T-helper 9 cell (primary cell): ENCODE results near the gene RGL1.

Source experiments
- DNase-seq: peaks from one replicate; pipeline ENCODE4 v3.0.0-alpha.2; 2020

RGL1 gene

DNA sequence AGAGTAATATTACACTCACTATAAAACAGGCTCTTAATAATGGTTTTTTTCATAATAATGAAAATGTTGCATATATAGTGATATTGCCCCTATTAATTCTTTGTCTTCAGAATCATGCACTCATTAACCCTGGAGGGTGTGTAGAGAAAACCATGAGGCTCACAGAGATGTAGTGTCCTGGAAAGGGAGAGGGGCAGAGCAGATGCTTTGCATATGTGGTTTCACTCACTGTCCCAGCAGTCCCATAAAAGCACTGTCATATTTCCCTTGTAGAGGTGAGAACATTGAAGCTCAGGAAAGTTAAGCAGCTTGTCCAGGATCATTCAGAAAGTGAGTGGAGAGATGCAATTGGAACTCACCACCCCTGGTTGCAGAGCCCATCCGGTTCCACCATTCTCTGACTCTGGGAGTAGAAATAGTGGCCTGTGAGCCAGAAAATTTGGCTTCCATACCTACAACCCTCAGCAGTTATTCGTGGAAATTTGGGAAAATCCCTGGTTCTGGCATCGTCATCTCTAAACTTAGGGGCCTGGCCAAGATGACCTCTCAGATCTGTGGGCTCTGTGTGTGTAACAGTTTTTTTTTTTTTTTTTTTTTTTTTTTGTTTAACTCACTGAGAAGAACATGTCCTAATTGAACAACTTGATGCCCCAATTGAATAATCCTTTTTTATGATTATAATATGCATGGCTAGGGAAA lies 86.4 kb downstream of the RGL1 start:
- no peak for DNase-seq

DNA sequence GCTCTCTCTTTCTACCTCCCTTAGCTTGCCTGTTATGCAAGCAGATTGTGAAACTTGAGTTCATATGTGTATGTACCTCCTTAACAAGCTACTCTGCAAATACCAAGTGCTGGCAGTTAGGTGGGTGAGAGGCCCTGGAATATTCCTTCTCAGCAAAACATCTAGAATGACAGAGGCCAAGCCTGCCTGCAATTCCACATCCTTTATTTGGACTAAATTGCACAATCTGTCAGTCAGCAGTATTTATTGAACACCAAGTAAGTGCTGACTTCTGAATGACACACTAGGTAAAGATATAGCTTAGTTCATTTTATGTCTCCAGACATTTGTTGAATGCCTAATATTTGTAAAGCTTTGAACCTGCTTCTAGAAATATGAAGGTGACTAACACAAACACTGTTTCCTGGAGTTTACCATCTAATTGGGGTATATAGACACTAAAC lies 87.5 kb downstream of the RGL1 start:
- no peak for DNase-seq

DNA sequence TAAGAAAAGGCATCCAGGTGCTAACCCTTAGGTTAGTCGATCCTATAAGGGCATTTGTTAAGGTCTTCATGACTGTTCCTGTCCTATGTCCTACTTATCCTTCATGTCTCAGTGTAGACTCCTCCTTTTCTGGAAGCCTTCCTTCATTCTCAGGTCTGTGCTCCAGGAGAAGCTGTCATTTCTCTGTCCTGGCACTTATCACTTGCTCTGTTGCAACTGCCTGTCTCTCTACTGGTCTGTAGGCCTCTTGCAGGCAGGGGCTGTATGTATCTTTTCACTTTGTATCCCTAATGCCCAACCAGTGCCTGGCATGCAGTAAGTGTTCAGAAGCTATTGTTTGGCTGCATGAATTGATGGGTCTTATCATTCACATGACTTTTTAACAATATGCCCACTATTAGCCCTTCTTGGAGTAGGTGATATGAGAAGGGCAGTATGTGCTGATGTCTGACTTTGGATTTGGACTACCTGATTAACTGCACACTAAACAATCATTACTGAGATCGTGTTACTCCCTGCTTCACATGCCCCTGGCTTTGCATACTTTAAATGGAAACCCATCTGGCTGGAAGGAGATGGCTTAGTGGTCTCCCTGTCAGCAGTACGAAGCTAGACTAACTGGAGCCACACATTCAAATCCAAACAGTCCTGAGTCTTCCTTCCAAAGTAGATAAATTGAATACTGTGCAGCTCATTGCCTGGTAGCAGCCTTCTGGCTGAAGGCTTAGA lies 88.8 kb downstream of the RGL1 start:
- DNase-seq, result no peak

DNA sequence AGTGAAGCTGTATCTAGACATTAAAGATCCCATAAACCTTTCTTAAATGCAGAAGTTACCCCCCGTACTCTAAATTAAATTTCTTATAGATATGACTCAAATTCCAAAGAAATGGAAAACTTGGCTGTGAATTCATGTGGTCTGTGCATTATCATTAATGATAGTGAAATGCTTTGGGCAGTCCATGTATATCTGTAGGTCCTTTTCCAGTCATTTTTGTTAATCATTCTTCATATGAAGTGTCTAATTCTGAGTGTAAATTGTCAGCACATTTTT lies 89.3 kb downstream of the RGL1 start:
- no peak for DNase-seq

DNA sequence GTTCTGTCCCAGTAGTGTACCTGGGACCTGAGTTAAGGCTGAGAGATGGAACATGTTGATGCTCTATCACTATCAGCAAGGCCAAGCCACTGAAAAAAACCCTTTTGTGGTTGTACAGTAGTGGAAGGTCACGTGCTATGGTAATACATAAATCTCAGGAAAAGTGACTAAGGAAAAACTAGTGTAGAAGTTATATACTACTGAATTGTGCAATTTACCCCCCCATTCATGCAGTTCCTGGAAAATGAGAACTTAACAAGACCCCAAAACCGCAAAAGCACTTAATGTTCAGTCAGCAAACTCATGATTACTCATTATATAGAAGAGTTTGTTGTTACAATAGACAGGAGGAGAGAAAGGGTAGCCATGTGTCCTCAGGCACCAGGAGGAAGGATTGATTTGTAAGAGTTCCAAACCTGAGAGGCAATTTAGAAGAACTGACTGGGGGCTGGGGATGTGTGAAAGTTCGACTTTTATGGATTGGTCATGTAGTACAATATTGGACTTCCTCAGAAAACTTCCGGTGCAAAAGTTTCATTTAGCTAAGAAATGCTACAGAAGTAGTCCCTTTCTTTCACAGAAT lies 91.6 kb downstream of the RGL1 start:
- DNase-seq, result no peak

DNA sequence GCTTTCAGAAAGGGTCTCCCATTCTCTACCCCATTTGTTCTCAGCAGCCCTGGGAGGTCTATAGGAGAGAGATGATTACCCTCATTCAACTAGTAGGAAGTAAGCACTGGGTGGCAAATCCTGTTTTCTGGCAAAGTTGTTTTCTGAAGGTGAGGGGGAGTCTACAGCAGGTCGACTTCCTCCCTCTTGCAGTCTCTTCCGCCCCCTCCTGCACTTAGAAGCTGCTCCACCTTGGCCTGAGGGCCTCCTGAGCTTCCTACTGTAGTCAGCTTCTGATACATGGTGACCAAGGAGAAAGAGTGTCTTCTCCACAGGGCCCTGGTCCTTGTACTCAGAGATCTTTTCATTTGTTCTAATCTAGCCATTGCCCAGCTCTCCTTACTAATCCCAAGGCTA lies 93.1 kb downstream of the RGL1 start:
- no peak for DNase-seq

DNA sequence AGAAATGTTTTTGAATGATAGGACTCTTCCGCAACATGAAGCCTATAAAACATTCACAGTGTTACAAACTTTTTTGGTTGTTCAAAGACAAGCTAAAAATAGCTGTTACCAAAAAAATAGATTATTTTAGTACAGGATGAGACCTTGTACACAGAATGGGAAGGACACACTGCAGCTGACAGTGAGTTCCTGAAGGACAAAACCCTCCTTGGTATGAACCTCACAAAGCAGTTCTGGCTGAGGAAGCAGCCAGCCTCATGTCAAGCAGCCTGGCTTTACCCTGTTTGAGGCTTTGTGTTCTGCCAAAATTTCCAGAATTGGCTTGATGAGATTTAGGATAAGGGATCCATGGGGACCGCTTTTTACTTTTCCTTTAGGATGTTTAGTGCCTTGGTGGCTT lies 93.7 kb downstream of the RGL1 start:
- no peak for DNase-seq

DNA sequence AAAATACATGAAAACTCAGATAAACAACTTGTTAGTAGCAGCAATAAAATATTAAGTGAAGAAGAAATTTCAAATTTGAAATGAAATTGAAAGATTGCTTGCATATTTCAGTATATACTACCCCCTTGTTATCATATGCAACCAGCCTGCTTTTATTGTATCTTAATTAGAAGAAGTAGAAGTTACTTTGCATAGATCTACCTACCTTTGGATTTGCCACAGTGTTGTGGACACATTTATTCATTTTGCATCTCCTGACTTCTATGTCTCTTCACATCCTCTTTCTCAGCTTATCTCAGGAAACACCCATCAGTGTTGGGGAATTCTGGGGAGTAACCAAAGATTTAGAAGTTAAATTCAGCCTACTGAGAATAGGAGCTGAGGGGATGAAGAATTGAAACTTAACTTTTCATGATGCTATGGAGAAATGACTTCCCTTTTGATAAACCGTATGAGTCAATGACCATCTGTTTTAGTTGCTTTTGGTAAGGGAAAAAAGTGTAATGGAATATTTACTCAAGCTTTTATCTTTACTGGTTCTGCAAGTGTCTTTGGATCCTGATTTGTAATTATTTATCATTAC lies 96.9 kb downstream of the RGL1 start:
- DNase-seq, result no peak

DNA sequence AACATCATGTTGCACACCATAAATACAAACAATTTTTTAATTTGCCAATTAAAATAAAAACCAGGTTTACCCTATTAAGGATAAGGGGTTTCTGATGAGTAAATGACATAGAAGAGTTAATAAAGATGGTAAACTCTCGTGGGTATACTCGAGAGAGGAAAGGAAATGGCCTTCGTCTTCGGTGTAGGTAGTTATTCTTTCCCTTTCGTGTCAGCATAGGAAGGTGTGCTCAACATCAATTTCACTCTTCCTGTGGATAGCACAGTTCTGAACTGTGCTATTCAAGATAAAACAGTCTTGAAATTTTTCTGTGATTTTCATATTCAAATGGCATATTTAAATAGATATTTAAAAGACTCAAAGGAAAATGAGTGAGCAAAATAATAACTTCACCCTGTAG lies 98.2 kb downstream of the RGL1 start:
- no peak for DNase-seq

DNA sequence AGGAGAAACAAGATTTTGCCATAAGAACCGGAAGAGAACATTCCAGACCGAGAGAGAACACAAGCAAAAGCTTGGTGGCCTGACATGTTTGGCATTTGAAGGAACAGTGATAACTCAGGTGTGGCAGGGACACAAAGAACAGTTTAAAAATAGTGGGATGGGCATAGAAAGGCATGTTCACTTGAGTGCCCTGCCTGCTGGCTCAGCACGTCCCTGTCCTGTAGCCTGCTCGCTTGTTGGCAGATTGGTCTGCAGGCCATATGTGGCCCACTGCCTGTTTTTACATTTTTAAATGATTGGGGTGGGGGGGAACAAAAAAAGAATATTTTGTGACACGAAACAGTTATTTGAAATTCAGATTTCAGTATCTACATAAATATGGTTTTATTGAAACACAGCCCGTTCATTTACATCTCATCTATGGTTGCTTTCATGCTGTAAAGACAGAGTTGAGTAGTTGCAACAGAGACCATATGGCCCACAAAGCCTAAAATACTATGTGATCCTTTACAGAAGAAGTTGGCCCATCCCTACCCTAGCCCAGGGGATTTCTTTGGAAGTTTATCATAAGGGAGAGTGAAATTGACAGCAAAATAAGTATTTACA lies 100.7 kb downstream of the RGL1 start:
- no peak for DNase-seq

DNA sequence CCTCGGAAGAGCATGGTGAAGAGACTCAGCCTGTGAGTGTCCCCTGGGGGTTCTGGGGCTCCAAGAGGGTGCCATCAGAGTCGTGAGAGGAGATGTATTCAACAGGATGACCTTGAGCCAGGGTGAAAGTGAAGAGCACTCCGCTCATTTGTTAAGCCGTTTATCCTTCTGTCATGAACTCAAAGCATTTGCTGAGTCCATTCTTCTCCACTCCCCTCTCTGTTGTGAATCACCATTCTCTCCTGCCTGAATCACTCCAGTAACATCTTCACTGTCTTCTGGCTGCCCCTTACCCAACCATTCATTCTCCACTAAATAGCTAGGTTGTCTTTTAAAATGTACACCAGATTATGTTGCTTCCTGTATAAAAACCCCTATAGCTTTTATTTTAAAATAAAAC lies 102.2 kb downstream of the RGL1 start:
- DNase-seq, result no peak

DNA sequence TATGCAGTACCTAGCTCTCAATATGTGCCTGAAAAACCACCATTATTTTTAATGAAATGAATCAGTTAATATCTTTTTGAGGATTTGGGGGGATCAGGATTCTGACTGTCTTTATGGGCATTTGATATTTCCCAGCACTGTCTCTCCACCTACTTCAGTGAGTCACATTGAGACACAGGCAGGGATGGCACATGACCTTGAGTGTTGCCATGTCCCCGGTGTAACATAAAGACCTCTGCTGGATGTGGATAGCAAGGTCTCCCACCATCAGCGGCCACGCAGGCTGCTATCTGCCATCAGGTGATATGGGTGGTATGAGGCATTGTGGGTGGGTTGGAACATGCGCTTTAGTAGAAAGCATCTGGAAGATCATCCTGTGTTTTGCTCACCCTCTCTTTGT lies 103.2 kb downstream of the RGL1 start:
- DNase-seq, result no peak

DNA sequence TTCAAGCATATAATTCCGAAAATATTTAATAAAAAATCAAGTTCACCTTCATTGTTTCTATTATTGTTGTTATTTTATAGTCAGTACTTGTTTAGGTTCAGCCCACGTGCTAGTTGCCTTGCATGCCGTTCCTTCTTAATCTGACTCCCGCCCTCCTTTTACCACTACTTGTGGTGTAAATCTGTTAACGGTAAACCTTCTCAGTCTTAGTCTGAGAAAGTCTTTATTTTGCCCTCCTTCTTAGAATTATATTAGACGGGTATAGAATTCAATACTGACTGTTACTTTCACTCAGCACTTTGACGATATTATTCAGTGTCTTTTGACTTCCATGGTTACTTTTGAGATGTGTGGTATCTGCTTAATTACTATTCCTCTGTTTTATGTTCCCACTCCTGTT lies 104.8 kb downstream of the RGL1 start:
- no peak for DNase-seq

DNA sequence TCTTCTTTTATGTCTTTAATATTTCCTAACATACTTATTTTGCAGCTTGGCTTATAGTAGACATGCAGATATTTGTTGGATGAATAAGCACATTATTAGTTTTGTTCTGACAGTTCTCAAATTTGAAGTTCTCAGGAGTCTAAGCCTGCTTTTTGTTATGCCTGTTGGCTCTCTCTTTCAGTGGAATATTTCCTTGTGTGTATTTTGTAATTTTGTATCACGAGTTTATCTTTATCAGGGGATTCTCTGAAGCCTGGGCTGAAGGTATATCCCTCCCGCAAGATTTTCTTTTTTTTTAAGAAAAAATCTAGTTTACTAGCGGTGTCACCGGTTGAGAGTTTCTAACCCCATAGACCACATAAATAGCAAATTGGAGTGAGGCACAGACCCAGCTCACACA lies 105.9 kb downstream of the RGL1 start:
- no peak for DNase-seq

DNA sequence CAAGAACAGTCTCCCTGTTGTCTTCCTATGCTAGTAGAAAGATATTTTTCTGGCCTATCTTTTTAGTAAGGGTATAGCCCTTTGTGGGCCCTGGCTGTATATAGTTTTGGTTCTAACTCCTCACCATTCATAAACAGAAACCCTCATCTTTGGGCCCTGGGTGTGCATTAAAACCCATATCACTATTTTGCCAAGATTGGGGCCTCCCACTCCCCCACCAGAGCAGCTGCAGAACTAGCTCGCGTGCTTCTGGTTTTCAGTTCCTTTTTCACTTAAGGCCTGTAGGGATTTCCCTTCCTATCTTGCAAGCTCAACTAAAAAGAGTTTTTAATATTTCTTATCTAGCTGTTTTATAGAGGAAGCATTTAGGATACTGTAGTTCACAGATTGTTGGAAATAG lies 106.4 kb downstream of the RGL1 start:
- no peak for DNase-seq

DNA sequence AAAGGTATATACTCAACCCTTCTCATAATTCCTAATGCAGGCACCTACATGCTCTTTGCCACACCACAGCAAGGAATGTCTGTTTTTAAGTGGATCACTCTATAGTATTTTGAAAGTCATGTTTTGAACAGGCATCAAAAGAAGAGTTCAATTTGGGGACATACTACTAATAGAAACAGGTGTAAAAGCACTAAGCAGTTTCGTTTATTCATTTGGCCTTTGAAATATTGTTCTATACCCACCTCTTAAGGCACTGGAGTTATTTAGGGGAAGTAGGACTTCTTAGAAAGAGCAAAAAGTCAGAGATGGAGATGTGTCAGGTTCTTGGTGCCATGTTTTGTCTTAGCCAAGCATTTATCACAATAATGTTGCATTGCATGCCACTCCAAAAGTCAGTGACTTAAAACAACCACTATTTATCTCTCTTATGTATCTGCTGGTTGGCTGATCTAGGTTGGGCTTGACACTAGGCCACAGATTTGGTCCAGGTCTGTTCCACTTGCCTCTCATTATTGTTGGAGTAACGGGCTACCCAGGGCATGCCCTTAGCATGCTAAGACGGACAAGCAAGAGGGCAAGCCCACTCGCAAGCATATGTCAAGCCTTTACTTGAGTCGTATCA lies 107.5 kb downstream of the RGL1 start:
- no peak for DNase-seq

DNA sequence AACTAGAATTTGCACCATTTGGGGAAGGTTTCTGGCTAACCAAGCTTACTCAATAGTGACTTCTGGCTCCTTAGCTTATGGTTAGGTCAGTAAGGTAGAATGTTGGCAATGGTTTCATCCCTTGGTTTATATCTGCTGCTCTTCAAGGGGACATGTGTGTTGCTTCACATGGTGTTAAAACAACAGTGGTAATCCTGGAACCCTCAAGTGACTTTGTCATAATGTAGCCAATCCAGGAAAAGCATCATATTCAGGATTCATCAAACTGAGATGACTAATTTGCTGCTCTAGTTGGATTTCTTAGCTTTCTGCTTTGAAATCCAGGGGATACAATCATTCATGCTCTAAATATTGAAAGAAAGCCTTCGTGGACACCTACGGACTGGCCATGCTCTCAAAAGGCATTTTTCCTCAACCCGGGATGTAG lies 108.7 kb downstream of the RGL1 start:
- no peak for DNase-seq

DNA sequence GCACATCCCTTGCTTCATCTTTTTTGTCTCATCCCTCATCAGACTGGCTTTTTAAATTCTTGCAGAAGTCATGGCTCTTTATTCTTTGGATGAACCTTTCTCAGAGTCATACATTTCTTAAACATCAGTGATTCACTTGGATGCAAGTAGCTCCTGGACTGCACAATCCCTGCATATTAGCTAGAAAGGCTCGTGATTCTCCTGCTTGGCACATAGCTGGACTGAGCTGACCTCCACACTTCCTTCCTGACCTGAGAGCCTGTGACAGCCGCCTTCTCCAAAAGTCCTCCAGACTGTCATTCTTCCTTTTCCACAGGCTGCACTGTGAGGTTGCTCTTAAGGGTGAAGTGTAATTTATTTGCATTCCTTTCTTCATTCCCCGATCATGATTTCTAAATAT lies 109.4 kb downstream of the RGL1 start:
- DNase-seq, result no peak

DNA sequence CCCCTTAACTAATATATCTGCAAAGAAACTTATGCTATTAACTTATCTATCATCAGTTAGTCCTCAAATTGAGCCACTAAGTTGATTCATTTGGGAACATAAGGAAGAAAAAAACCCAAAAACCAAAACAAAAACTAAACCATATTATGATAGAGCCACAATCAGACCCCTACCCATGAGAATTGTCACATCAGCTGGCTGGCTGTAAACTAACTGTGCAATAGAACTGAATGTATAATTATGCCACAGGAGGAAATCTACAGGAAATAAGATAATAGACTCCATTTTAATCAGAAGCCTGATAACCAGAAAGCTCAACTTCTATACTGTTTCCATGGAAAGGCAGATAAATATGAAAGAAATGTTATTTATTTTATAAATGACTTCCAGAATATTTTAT lies 110.0 kb downstream of the RGL1 start:
- DNase-seq, result no peak

DNA sequence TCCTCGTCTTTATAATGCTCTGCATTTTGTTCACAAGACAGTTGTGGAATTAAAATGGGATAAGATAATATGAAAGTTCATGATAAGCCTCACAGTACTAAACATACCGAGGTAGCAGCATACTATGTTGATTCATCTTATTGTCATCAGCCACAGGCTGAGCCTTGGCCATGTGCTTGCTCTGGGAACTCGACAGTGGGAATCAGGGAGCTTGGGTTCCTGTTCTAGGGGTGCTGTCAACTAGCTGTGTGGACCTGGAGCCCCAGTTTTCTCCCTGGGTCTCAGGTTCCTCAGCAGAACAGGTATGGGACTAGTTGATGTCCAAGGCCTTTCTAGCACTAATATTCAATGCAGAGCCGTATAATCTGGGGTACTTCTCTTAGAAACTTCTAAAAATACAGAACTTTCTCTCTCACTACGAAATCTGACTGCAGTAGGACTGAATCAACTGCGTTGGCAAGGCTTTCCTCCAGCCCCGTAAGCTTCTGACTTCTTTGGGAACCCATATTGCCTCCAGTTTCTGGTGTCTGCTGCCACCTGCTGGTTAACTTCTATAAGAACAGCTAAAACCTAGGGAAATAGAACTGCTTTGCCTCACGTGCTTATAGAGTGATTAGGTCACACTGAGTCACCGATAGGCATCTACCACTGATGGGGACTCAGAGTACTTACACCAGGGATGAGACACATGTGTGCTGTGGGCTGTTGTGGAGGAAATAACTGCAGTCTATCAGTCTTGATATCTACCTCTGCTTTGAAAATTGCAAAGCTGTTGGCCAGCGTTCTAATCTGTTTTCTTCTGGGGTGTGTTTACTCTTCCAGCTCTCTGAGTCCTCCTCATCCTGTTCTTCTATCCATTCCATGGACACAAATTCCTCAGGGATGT lies 110.9 kb downstream of the RGL1 start:
- DNase-seq, result peak; percentile 51

DNA sequence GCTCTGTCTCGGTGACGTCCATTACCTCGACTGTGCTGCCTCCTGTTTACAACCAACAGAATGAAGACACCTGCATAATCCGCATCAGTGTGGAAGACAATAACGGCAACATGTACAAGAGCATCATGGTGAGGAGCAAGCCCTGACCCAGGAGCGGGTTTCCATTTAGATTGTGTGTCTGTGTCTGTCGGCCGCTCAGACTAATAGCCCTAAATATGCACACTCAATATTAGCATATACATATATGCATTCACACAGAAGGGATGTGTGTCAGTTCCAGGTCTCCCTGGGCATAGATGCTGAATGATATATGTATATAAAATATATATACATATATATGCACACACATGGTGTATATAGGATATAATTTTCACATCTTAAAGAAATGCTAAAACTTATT lies 111.7 kb downstream of the RGL1 start:
- no peak for DNase-seq

DNA sequence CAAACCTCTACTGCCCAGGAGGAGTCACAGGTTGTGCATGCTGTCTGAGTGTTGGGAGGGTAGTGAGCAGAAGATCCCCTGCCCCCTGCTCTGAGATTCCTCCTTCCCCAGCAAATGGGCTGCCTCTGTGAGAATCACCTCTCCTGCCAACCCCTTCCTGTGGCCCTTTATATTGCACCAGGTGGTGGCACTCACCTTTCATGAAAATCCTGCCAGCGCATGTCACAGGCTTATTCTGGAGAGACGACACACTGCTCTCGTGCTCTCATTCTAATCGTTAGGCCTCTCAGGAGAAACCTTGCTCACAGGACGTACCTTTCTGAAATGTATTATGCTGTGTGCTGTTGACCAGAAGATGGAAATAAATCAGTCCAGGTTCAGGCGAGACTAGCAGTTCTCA lies 113.7 kb downstream of the RGL1 start:
- no peak for DNase-seq
